Esophagus squamous epithelium (tissue), 4 donors: ENCODE measurements around the gene OGA.

Experiments
- CTCF ChIP-seq, 6 experiments: fragments of 450-650 bp in 4 of 6; fragments of 200-600 bp in 2 of 6; sonication (generic) in 2 of 6; IDR thresholded peaks; one replicate each; pipeline ENCODE4 v1.5.1; 2016 to 2019; ENCODE audit warnings: antibody characterized with exemption in 6 of 6, mild to moderate bottlenecking in 4 of 6, moderate library complexity in 4 of 6
- POLR2A ChIP-seq, 4 donors: fragments of 450-650 bp; IDR thresholded peaks; one replicate each; pipeline ENCODE4 v1.6.1; 2017; ENCODE audit warnings: antibody characterized with exemption in 4 of 4, mild to moderate bottlenecking in 4 of 4, moderate library complexity in 3 of 4

GRCh38 chr10:101766753-101767599 lies 51.3 kb downstream of the OGA start:
- no peak for TF ChIP-seq CTCF (IDR thresholded peaks at IDR 0.05)
- TF ChIP-seq POLR2A (IDR thresholded peaks at IDR 0.05) = no peak
